H9 (cell line): ENCODE data around the gene LCE4A. TPM values are rescaled to one million over a fixed set of nuclear protein-coding genes. Genes with fewer than 3 reads are reported as not detected.

Experiments
- DNase-seq: peaks from one replicate; pipeline ENCODE4 v3.0.0-alpha.2; 2017
- H2AFZ ChIP-seq: one replicate; pipeline ENCODE4 v1.6.1; 2013; ENCODE audit warnings: mild to moderate bottlenecking, low read length, control low read depth, moderate library complexity
- H2AK5ac ChIP-seq: 2 replicates; pipeline ENCODE4 v1.6.1; 2013; ENCODE audit warnings: low read length, control low read depth, mixed read lengths; ENCODE audit not compliant: insufficient read length
- H2BK120ac ChIP-seq: one replicate; pipeline ENCODE4 v1.6.1; 2013; ENCODE audit warnings: low read depth, mild to moderate bottlenecking, low read length, control low read depth, inconsistent platforms; ENCODE audit not compliant: poor library complexity, severe bottlenecking
- H2BK12ac ChIP-seq: 2 replicates; pipeline ENCODE4 v1.6.1; 2013; ENCODE audit warnings: low read length, control low read depth, mixed read lengths, low read depth; ENCODE audit not compliant: insufficient read length
- H2BK15ac ChIP-seq: 2 replicates; pipeline ENCODE4 v1.6.1; 2013; ENCODE audit warnings: low read depth, low read length, control low read depth
- H2BK20ac ChIP-seq: one replicate; pipeline ENCODE4 v1.6.1; 2013; ENCODE audit warnings: low read depth, mild to moderate bottlenecking, low read length, control low read depth, inconsistent platforms; ENCODE audit not compliant: poor library complexity, severe bottlenecking
- H2BK5ac ChIP-seq: 2 replicates; pipeline ENCODE4 v1.6.1; 2013; ENCODE audit warnings: low read length, control low read depth, mixed read lengths; ENCODE audit not compliant: insufficient read length
- H3K14ac ChIP-seq: 2 replicates; pipeline ENCODE4 v1.6.1; 2013; ENCODE audit warnings: low read length, control low read depth; ENCODE audit not compliant: insufficient read depth
- H3K18ac ChIP-seq: 2 replicates; pipeline ENCODE4 v1.6.1; 2013; ENCODE audit warnings: low read depth, mild to moderate bottlenecking, mixed read lengths, low read length, control low read depth; ENCODE audit not compliant: insufficient read length
- H3K23ac ChIP-seq: 2 replicates; pipeline ENCODE4 v1.6.1; 2013; ENCODE audit warnings: low read length, control low read depth, mixed read lengths, low read depth; ENCODE audit not compliant: insufficient read length
- H3K23me2 ChIP-seq: 2 replicates; pipeline ENCODE4 v1.6.1; 2013; ENCODE audit warnings: low read depth, mild to moderate bottlenecking, mixed read lengths, low read length, control low read depth; ENCODE audit not compliant: insufficient read length, poor library complexity, severe bottlenecking
- H3K27ac ChIP-seq: 2 replicates; pipeline ENCODE4 v1.5.1; 2013; ENCODE audit warnings: low read length, control low read depth, mixed read lengths, low read depth; ENCODE audit not compliant: insufficient read length
- H3K27me3 ChIP-seq: 2 replicates; pipeline ENCODE4 v1.6.1; 2013; ENCODE audit warnings: low read length, control low read depth, inconsistent platforms; ENCODE audit not compliant: insufficient read depth
- H3K4ac ChIP-seq: 2 replicates; pipeline ENCODE4 v1.6.1; 2013; ENCODE audit warnings: low read depth, mild to moderate bottlenecking, control low read depth, inconsistent platforms, low read length, moderate library complexity
- H3K4me1 ChIP-seq: 2 replicates; pipeline ENCODE4 v1.6.1; 2013; ENCODE audit warnings: low read length, control low read depth, inconsistent platforms; ENCODE audit not compliant: insufficient read depth
- H3K4me2 ChIP-seq: 2 replicates; pipeline ENCODE4 v1.6.1; 2013; ENCODE audit warnings: low read length, control low read depth, mixed read lengths; ENCODE audit not compliant: insufficient read length, insufficient read depth
- H3K56ac ChIP-seq: 2 replicates; pipeline ENCODE4 v1.6.1; 2013; ENCODE audit warnings: low read depth, mild to moderate bottlenecking, mixed read lengths, low read length, control low read depth; ENCODE audit not compliant: insufficient read length
- H3K79me1 ChIP-seq: 2 replicates; pipeline ENCODE4 v1.6.1; 2013; ENCODE audit warnings: low read depth, mild to moderate bottlenecking, moderate library complexity, low read length, control low read depth, inconsistent platforms; ENCODE audit not compliant: insufficient read depth, poor library complexity, severe bottlenecking
- H3K79me2 ChIP-seq: 2 replicates; pipeline ENCODE4 v1.6.1; 2013; ENCODE audit warnings: low read length, control low read depth, inconsistent platforms; ENCODE audit not compliant: insufficient read depth
- H3K9ac ChIP-seq: 2 replicates; pipeline ENCODE4 v1.6.1; 2013; ENCODE audit warnings: low read length, control low read depth, mixed read lengths; ENCODE audit not compliant: insufficient read length; ENCODE audit errors: extremely low read depth
- H3K9me3 ChIP-seq: one replicate; pipeline ENCODE4 v1.6.1; 2013; ENCODE audit warnings: low read depth, low read length, inconsistent platforms; ENCODE audit not compliant: control insufficient read depth
- H3T11ph ChIP-seq: one replicate; pipeline ENCODE4 v1.6.1; 2013; ENCODE audit warnings: mild to moderate bottlenecking, low read length, control low read depth, inconsistent platforms
- H4K20me1 ChIP-seq: one replicate; pipeline ENCODE4 v1.6.1; 2013; ENCODE audit not compliant: control insufficient read depth, insufficient read length, insufficient read depth
- H4K5ac ChIP-seq: 2 replicates; pipeline ENCODE4 v1.6.1; 2013; ENCODE audit warnings: low read depth, mild to moderate bottlenecking, mixed read lengths, low read length, control low read depth; ENCODE audit not compliant: insufficient read length
- H4K8ac ChIP-seq: replicated peaks from 2 replicates; pipeline ENCODE4 v1.6.1; 2013; ENCODE audit warnings: low read length, control low read depth, mixed read lengths, low read depth; ENCODE audit not compliant: insufficient read length
- H4K91ac ChIP-seq: 2 replicates; pipeline ENCODE4 v1.6.1; 2013; ENCODE audit warnings: low read depth, mild to moderate bottlenecking, moderate library complexity, mixed read lengths, low read length, control low read depth; ENCODE audit not compliant: insufficient read length
- H3K27ac Mint-ChIP-seq, 3 experiments: 2 replicates in 2 of 3; 3 replicates in 1 of 3; pipeline ENCODE4 v1.8.0; 2020 to 2021; ENCODE audit warnings: mixed read lengths in 3 of 3, mild to moderate bottlenecking in 1 of 3, moderate library complexity in 1 of 3
- H3K27me3 Mint-ChIP-seq: 2 replicates; pipeline ENCODE4 v1.8.0; 2021; ENCODE audit warnings: low read depth, mild to moderate bottlenecking, moderate library complexity, mixed read lengths
- H3K36me3 Mint-ChIP-seq, 3 experiments: 2 replicates in 2 of 3; 3 replicates in 1 of 3; pipeline ENCODE4 v1.8.0; 2020 to 2021; ENCODE audit warnings: low read depth in 3 of 3, mixed read lengths in 3 of 3; ENCODE audit not compliant: insufficient read depth in 1 of 3
- H3K4me1 Mint-ChIP-seq, 2 experiments: 2 replicates each; pipeline ENCODE4 v1.8.0; 2020; ENCODE audit warnings: mixed read lengths in 2 of 2
- H3K4me3 Mint-ChIP-seq, 2 experiments: 2 replicates in 1 of 2; 3 replicates in 1 of 2; pipeline ENCODE4 v1.8.0; 2020 to 2021; ENCODE audit warnings: mild to moderate bottlenecking in 2 of 2, mixed read lengths in 2 of 2, moderate library complexity in 1 of 2
- H3K9me3 Mint-ChIP-seq, 2 experiments: 2 replicates in 1 of 2; 3 replicates in 1 of 2; pipeline ENCODE4 v1.8.0; 2020; ENCODE audit warnings: mild to moderate bottlenecking in 2 of 2, mixed read lengths in 2 of 2, moderate library complexity in 1 of 2
- WGBS: extraction: QIAGEN DNeasy Blood & Tissue Kit; methylation state at CpG from one replicate; pipeline ENCODE4 v1.1.7; 2013; ENCODE audit warnings: missing lambda C conversion rate, low lambda C conversion rate, mixed read lengths; ENCODE audit not compliant: insufficient read length; ENCODE audit errors: extremely low coverage; 5-methylcytosine and 5-hydroxymethylcytosine counted together
- total RNA-seq: library from RNA; stranded (reverse); gene quantifications from 2 replicates; pipeline ENCODE4 v1.2.1, GENCODE V29; 2021
- TF ChIP-seq, protein P1 (sequence below): fragments of 200-600 bp; sonication (generic); conservative IDR thresholded peaks from 3 replicates; pipeline ENCODE4 v1.8.0; 2021; ENCODE audit warnings: antibody characterized with exemption, mild to moderate bottlenecking

LCE4A gene
- total RNA-seq, 1 experiment from 2014 or later = not detected

GRCh38 chr1:152758636-152759035 lies 50.7 kb downstream of the LCE4A start:
- H2BK15ac ChIP-seq = no peak overlapping the region
- H4K5ac ChIP-seq = no peak overlapping the region
- no peak overlapping the region for H3K14ac ChIP-seq
- no peak overlapping the region for H3K9ac ChIP-seq
- no peak overlapping the region for H3T11ph ChIP-seq
- no peak overlapping the region for H2AFZ ChIP-seq
- H2BK120ac ChIP-seq = no peak overlapping the region
- no peaks in the 10 kb centered on the region for H3K79me2 ChIP-seq
- no peak overlapping the region for H3K27ac Mint-ChIP-seq
- no peaks in the 10 kb centered on the region for H4K20me1 ChIP-seq
- H3K36me3 Mint-ChIP-seq = peaks cover 17 to 58% (median 27%) of the 10 kb centered on the region in 3 experiments; a peak in 6 of 7 replicates
- H3K27ac ChIP-seq = no peak overlapping the region
- H3K4me1 ChIP-seq = no peaks in the 10 kb centered on the region
- no peaks in the 10 kb centered on the region for H3K79me1 ChIP-seq
- peaks cover 94% of the 10 kb centered on the region for H3K9me3 ChIP-seq
- no peak for DNase-seq
- H3K23ac ChIP-seq = no peak overlapping the region
- no peak overlapping the region for H2BK5ac ChIP-seq
- no peak overlapping the region for H3K4me3 Mint-ChIP-seq
- H3K23me2 ChIP-seq = no peaks in the 10 kb centered on the region
- TF ChIP-seq, protein P1, sequence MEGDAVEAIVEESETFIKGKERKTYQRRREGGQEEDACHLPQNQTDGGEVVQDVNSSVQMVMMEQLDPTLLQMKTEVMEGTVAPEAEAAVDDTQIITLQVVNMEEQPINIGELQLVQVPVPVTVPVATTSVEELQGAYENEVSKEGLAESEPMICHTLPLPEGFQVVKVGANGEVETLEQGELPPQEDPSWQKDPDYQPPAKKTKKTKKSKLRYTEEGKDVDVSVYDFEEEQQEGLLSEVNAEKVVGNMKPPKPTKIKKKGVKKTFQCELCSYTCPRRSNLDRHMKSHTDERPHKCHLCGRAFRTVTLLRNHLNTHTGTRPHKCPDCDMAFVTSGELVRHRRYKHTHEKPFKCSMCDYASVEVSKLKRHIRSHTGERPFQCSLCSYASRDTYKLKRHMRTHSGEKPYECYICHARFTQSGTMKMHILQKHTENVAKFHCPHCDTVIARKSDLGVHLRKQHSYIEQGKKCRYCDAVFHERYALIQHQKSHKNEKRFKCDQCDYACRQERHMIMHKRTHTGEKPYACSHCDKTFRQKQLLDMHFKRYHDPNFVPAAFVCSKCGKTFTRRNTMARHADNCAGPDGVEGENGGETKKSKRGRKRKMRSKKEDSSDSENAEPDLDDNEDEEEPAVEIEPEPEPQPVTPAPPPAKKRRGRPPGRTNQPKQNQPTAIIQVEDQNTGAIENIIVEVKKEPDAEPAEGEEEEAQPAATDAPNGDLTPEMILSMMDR = no peak
- no peak overlapping the region for H2BK12ac ChIP-seq
- H3K56ac ChIP-seq = no peak overlapping the region
- no peak overlapping the region for H3K4ac ChIP-seq
- no peak overlapping the region for H3K18ac ChIP-seq
- H2BK20ac ChIP-seq = no peak overlapping the region
- peaks cover 4% of the 10 kb centered on the region for H3K27me3 Mint-ChIP-seq
- H4K91ac ChIP-seq = no peak overlapping the region
- H3K27me3 ChIP-seq = no peaks in the 10 kb centered on the region
- H4K8ac ChIP-seq = no peak overlapping the region
- no peak overlapping the region for H2AK5ac ChIP-seq
- H3K4me1 Mint-ChIP-seq = no peaks in the 10 kb centered on the region
- H3K9me3 Mint-ChIP-seq = peaks cover 93 to 97% of the 10 kb centered on the region in 2 experiments
- no peak overlapping the region for H3K4me2 ChIP-seq
- no CpG with 5 or more reads among the region's 4 CpGs for WGBS

Other genes with a start within 250 kb of the LCE4A start
- gene LCE5A, start 197.4 kb upstream of the LCE4A start, total RNA-seq = not detected in 2 replicates
- not detected in 2 replicates for gene CRCT1, start 193.7 kb upstream of the LCE4A start, total RNA-seq
- gene LCE3E, start 141.4 kb upstream of the LCE4A start, total RNA-seq = not detected in 2 replicates
- not detected in 2 replicates for gene LCE3D, start 127.6 kb upstream of the LCE4A start, total RNA-seq
- gene LCE3C, start 107.9 kb upstream of the LCE4A start, total RNA-seq = not detected in 2 replicates
- not detected in 2 replicates for gene LCE3B, start 94.3 kb upstream of the LCE4A start, total RNA-seq
- not detected in 2 replicates for gene LCE3A, start 85.1 kb upstream of the LCE4A start, total RNA-seq
- gene LCE2D, start 44.8 kb upstream of the LCE4A start, total RNA-seq = not detected in 2 replicates
- not detected in 2 replicates for gene LCE2C, start 32.9 kb upstream of the LCE4A start, total RNA-seq
- gene LCE2B, start 22.0 kb upstream of the LCE4A start, total RNA-seq = not detected in 2 replicates
- not detected in 2 replicates for gene LCE2A, start 9.8 kb upstream of the LCE4A start, total RNA-seq
- gene KPRP, start 49.9 kb downstream of the LCE4A start, total RNA-seq = not detected in 2 replicates
- not detected in 2 replicates for gene LCE1F, start 67.0 kb downstream of the LCE4A start, total RNA-seq
- gene LCE1E, start 78.1 kb downstream of the LCE4A start, total RNA-seq = not detected in 2 replicates
- gene LCE1D, start 88.6 kb downstream of the LCE4A start, total RNA-seq = not detected in 2 replicates
- gene LCE1C, start 98.5 kb downstream of the LCE4A start, total RNA-seq = not detected in 2 replicates
- not detected in 2 replicates for gene LCE1B, start 103.8 kb downstream of the LCE4A start, total RNA-seq
- gene LCE1A, start 119.3 kb downstream of the LCE4A start, total RNA-seq = not detected in 2 replicates
- gene LCE6A, start 134.7 kb downstream of the LCE4A start, total RNA-seq = not detected in 2 replicates
- not detected in 2 replicates for gene LCE7A, start 151.8 kb downstream of the LCE4A start, total RNA-seq
- gene SMCP, start 170.2 kb downstream of the LCE4A start, total RNA-seq = not detected in 2 replicates
- gene IVL, start 200.4 kb downstream of the LCE4A start, total RNA-seq = not detected in 2 replicates
- gene SPRR5, start 239.0 kb downstream of the LCE4A start, total RNA-seq = not detected in 2 replicates